Head of caudate nucleus (tissue), 42 donors: ENCODE measurements around the gene CHPF.

ENCODE experiments used
- DNase-seq, 42 donors: peaks; one replicate each; pipeline versions ENCODE4 v3.0.0 to v3.0.0-alpha.2; 2020 to 2021; ENCODE audit warnings: mixed read lengths in 7 of 42
- intact Hi-C: fragments of 100-400 bp; cut with DNase I; formaldehyde crosslinking; loops from one replicate; pipeline ENCODE4 v1.15.0; 2022

CHPF gene

DNA sequence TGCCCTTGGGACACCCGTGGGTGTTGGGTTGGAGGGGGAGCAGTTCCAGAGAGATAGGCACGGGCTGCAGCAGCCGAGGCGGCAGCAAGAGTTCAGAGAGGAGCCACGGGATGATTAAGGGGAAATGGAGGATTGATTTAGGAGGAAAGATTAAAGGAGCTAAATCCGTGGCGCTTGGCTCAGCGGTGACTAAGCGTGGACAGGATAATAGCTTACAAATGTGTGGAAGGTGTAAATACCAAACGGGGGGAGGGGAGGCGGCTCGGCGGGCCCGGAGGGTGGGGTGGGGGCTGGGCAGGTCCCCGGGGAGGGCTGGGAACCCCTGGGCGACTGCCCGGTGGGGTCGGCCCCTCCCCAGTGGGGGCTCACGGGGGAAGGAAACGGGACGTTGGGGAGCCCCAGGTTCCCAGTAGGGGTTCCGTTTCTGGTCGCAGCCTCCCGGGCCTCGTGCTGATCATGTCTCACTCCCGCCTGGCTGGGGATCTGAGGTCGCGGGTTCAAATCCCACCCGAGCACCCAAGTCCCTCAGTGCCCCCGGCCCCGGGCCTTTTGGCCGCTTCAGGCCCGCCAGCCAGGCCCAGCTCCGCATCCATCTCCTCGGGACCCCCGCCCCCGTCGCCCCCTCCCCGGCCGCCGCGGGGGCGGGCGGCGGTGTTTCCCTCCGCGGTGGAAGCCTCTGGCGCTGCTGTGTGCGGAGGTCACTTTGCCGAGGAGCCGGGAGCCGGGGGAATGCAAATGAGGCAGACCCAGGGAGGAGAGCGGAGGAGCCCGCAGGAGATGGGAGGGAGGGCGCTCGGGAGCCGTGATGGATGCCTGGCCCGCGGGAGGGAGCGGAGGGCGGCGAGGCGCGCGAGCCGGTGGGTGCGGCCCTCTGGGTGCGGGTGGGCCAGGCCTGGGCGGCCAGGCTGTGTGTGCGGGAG lies 21.2 kb downstream of the CHPF start:
- DNase-seq, result peak in 17 of 42 donors; percentile 40 to 70 (median 53)

DNA sequence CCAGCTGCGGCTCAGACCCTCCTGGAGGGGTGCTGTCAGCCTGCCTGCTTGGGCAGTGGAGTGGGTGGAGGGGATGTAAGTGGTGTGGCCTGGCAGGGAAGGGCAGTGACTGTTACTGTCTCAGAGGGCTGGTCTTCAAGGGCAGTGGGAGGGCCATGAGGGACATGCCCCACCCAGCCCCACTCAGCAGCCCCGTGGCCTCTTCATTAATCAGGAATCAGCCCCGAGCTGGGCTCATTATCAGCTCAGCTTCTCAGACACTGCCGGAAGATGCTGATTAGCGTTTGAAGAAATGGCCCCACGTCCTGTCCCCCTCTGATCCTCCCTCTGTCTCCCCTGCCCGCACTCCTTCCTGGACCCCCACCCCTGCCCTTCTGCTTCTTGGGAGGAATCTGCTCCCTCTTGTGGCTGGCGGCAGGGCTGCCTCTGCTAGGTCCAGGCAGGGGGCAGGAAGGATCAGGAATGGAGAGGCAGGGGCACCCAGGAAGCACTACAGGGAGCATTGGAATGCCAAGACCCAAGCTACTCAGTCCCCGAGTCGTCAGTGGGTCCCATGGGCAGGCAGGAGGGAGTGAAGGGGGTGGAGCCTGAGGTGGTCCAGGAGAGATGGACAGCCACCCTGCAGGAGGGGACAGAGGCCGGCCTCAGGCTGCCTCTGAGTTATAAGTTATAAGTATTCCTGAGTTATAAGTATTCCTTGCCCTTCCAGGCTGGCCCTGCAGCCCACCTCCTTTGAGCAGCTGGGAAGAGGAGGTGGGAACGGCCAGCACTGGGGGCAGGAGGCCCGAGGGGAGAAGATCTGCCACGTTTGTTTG lies 22.3 kb downstream of the CHPF start:
- intact Hi-C loops, result no loop called here
- peak in 9 of 42 donors; percentile 32 to 64 (median 47) for DNase-seq

More for the DNA sequence above, 21.2 kb downstream of the CHPF start:
- intact Hi-C loops, result no loop called here

DNA sequence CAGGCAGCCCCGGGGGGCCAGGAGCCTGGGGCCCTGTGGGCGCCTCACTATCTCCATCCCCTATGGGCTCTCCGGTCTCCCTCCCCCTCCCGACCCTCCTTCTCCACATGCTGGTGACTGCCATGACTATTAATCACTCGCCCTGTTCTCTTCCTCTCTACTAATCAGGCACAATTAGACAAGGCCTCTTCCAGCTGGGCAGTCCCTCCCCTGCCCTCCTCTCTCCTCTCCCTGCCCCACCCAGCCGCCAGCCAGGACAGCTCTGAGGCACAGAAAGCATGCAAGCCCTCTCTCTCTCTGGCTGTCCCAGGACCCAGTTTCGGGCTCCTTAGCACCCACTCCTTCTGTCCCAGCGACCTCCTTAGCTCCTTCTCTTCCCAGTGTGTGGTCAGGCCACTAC lies 23.5 kb downstream of the CHPF start:
- intact Hi-C loops, result no loop called here

DNA sequence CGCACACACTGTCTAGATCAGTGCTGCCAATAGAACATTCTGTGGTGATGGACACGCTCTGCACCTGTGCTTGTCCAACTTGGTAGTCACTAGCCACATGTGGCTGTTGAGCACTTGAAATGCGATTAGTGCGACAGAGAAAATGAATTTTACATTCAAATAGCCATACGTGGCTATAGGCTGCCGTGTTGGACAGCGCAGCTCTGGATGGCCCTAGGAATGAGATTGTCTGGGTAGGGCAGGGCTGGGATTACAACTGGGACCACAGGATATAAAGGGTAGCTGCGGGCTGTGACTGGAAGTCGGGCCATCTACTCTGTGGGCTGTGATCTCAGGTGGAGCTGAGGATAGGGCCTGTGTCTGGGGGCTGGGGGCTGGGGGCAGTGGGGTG lies 24.1 kb downstream of the CHPF start:
- intact Hi-C loops, result no loop called here
- no peak for DNase-seq

More for the DNA sequence above, 23.5 kb downstream of the CHPF start:
- no peak for DNase-seq

DNA sequence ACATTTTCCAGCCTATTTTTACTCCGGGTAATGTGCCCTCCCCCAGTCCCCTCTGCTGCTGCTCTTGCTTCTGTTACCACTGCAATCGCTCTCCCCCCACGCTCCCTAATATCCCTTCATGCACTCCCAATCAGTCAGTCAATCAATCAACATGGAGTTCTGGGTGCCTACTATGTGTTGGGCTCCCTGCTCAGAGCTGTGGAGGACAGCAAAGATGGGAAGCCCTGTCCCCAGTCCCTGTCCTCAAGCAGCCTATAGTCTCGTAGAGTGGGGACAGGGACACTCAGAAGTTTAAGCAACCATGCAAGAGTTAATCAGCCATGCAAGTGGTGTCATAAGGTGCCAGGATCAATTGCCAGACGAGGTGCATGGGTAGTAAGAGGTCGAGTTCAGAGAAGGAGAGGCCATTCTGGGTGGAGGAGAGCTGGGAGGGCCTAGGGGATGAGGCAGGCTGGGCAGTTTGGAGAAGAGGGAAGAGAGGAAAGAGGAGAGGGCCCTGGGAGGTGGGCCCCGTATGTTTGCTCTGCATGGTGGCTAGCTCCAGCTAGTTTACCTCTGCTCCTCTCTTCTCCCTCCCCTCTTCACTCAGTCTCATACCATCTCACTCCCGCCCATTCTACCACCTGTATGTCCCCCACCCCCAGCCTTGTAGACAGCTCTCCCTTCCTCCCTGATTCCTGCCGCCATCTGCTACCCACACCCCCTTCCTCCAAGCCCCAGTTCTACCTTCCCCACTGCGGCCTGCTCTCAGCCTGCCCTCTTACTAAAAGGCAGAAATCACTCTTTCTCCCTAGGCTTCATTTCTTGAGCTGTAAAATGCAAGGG lies 25.4 kb downstream of the CHPF start:
- DNase-seq, result no peak
- intact Hi-C loops, result no loop called here

DNA sequence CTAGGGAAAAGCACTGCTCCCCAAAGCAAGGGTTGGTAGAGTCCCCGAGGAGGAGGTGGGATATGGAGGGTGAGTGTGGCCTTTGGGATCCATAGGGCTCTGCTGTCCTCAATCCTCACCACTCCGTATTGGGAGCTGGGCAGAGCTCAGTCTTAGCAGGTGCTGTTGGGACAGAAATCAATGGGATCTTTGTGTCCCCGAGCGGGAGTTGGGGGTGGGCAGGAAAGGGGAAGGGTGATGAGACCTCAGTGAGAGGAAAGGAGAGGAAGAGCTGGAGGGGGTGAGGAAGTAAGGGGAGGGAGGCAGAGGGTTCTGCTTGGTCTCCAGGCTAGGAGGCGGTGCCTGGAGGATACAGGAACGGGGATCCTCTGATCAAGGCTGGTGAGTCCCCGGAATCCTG lies 26.7 kb downstream of the CHPF start:
- DNase-seq, result no peak
- intact Hi-C loops, result no loop called here

DNA sequence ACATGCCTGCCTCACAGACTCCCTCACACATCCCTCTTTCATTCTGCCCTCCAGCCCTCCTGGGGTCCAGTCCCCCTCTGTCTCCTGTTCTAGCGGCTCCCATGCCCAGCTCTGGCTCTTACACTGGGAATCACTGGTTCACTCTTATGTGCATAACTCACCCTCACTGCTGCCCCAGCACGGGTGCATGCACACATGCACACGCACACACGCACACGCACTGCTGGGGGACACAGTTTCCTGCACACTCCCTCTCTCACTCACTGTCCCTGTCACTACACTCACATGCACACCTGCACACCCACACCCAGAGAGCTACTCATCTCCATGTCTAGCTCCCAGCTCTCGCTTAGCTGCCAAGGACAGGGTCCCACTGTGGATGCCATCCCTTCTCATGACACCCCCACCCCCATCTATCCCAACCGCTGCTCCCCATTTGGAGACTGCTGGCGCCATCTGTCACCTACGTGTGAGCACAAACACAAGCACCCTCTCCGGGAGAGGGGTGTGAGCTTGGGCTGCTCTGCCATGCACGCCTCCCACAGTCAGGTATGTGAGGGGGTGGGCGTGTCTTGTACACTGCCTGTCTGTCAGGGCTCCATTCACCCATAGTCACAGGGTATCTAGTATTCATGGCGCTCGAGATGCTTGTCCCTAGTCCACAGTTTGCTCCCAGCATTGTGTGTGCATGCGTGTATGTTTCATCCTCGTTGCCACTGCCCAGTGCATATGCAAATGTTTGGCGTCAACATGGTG lies 27.6 kb downstream of the CHPF start:
- DNase-seq, result peak in 36 of 42 donors; percentile 36 to 93 (median 65)
- intact Hi-C loops, result no loop called here

DNA sequence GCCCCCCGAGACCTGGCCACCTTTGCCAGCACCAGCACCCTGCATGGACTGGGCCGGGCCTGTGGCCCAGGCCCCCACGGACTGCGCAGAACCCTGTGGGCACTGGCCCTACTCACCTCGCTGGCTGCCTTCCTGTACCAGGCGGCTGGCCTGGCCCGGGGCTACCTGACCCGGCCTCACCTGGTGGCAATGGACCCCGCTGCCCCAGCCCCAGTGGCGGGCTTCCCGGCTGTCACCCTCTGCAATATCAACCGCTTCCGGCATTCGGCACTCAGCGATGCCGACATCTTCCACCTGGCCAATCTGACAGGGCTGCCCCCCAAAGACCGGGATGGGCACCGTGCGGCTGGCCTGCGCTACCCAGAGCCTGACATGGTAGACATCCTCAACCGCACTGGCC lies 28.8 kb downstream of the CHPF start:
- intact Hi-C loops, result no loop called here
- no peak for DNase-seq

DNA sequence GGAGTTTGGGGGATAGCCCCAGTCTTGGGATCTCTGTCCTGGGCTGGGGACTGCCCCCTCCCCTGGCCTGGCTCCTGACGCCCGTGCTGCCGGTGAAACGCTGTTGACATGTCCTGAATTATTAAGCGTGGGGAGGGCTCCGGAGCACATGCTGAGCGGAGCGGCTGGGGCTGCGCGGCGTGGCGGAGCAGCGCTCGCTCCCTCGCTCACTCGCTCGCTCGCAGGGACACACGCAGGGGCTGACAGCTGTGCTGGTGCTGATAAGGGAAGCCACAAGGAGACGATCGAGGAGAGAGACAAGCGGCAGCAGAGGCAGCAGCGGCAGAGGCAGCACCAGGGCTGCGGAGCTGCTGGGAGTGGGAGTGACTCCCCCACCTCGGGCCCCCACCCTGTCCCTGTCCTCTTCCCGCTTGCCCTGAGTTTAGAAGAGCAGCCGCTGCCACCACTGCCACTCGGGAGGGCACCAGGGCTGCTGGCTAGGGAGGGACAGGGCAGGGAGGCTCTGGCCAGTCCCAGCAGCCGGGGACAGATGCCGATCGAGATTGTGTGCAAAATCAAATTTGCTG lies 29.3 kb downstream of the CHPF start, which contains the start of gene ASIC4:
ASIC4 (plus strand) TSS at position 287 of the 566 bp plus-strand sequence; CDS start at position 530, 243 bp downstream.
- intact Hi-C loops, result no loop called here
- DNase-seq, result peak in 12 of 42 donors; percentile 26 to 63 (median 47)

DNA sequence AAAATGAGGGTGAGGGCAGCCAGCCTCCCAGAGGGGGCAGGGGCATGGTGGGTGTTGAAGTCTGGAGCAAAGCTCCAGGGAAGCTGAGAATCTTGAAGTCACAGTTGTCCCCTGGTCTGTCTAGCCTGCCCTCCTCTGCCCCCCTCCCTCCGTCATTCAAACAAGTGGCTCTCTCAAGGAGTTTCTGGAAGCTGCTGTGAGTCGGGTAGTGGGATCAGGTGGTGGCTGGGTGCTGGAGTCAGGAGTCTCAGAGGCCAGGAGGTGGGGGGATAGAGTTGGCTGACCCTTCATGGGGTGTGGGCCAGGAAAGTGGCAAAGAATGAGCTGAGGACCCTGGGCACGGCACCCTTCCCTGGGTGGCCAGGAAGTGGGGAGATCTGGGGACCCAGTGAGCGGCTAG lies 29.8 kb downstream of the CHPF start:
- DNase-seq, result no peak
- intact Hi-C loops, result no loop called here

DNA sequence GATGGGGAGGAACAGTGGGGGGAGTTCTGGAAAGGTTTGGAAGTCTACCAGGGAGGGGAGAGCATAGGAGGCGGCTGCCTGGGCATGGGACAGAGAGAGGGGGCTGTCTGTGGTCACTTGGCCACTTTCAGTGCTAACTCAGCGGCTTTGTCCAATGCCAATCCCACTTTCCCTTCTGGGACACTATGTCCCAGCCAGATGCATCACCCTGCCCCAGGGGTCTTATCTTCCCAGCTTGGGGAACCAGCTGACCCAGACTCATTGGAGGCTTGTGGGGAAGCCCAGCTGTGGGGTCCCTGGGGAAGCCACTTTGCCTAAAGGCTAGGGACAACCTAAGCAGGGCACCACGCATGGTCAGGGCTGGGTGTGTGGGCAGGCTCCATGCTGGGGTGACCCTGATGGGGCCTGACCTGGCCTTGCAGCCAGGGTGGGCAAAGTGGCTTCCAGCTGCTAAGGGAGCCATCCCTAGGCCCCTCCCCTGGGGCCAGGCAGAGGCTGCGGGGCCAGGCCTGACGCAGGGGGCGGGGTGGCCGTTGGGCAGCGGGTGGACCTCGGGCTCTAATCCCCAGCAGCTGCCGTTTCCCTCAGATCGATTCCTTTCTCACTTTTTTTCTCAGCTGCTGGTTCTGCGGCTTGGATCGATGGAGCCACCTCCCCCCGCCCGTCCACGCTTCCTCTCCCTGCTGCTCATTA lies 30.9 kb downstream of the CHPF start:
- intact Hi-C loops, result no loop called here

DNA sequence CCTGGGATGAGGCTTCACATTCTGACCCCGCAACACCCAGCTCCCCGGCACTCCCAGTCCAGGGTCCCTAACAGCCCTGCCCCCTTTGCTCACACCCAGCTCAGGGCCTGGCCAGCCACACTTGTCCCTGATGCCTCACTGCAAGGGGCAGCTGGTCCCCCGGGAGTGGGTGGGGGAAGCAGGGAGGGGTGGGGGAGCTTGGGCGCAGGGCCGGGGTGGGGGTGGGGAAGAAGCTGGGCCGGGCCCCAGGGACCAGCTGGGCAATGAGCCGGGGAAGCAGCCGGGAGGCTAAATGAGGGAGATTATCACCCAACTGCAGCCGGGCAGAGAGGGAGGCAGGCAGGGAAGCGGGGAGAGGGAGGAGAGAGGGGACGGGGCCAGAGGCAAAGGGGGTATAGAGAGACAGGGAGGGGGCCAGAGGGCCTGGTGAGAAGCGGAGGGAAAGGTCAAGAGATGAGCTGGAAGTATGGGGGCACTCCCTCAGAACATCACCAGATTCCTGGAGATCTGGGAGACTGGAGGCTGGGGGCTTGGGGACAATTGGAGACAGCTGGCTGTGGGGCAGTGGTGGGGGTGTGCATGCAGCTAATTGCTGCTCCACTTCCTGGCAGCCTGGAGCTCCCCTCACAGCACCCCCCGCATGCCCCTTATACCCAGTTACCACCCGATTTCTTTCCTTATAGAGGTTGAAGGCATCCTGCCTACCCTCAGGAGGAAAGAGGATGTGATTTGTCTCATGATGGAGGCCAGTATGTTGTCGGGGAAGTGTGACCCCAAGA lies 31.9 kb downstream of the CHPF start:
- intact Hi-C loops, result no loop called here
- DNase-seq, result no peak

More for the DNA sequence above, 30.9 kb downstream of the CHPF start:
- no peak for DNase-seq

DNA sequence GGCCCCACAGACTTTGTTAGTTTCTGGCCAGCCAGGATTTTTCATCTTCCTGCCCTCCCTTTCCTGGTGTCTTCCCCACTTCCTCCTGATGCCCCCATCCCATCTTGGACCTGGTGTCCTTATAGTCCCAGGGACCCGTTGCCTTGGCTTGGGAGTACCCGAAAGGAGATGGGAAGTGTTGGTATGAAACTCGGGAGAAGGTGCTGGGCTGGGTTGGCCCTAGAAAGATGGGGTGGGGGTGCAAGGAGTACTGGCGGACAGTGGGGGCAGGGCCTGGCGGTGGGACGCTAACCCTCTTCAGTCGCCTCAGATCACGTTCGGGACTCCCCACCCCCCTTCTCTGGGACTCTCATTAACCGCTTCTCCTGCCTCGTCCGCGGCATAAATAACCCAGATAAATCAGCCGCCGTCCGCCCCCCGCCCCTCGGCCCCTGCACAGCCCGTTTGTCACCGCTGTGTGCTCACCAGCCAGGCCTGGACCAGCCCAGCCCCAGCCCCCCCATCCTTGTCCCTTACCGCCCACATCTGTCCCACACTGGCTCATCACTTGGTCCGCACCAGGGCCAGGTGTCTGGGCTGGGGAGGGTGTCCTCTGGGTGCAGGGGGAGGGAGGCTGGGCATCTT lies 33.0 kb downstream of the CHPF start:
- intact Hi-C loops, result no loop called here
- DNase-seq, result no peak

DNA sequence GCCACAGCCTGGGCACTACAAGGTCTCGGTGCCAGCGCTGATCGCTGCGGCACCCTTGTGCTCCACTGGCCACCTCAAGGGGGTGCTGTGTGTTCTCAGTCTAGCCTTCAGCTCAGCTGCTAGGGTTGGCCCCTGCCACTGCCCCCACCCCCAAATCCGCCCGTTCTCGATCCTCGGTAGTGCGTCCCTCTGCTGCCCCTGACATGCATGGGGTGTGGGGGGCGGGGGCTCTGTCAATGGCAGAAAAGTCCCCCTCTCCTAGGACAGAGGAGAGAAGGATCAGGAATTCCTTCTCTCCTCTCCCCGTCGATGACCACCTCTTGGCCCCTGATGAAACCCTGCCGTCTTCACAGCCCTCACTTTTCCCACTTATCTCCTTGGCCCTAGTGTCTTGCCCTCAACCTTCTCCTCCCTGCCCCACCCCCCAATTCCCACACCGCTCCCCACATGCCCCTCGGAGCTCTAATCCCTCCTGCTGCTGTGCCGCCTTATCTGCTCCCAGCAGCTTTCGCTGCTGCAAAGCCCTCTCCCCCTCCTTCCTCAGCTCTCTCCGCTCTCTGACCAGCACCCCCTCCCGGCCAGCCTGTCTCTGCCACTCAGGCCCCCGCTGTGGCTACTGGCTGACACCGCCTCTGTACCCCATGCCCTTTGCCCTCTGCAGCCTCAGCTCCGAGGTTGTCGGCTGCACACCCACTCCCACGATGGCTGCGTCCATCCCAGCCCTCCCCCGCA lies 33.7 kb downstream of the CHPF start:
- DNase-seq, result peak; percentile 27 to 86 (median 74)
- intact Hi-C loops, result no loop called here

DNA sequence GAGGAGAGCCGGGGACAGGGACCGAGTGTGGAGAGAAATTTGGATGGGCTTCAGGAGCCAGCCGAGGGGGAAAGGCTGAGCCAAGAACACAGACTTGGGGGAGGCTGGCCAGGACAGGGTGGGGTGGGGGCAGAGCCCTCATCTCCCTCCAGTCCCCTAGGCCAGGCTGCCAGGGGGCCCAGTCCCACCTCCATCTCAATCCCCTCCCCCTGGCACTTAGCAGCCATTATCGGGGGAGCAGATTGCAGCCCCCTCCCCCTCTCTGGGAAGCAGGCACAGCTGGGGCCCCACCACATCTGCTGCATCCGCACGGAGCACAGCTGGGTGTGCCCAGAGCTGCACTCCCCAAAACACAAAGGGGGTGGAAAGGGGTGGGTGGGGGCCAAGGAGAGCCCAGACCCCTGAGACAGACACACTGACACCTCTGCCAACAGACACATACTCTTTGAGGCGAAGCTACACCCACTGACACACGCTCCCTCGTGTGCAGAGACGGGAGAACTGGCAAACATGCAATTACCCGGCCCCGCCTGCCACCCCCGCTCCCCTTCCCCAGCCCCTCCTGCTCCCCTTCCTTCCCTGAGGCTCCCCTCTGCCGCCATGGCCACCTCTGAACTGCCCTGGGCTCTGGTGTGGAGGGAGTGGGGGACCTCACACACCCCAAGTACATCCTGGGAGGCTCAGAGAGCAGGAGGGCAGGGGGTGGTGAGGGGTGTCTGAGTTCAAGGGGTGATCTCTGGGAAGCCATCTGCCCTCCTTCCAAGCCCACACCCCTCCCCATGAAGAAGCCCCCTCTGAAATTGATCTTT lies 34.4 kb downstream of the CHPF start:
- intact Hi-C loops, result no loop called here
- DNase-seq, result peak in 1 of 42 donors; percentile 55
